ENCODE measurements around the gene TESK2.

The TESK2 gene

DNA sequence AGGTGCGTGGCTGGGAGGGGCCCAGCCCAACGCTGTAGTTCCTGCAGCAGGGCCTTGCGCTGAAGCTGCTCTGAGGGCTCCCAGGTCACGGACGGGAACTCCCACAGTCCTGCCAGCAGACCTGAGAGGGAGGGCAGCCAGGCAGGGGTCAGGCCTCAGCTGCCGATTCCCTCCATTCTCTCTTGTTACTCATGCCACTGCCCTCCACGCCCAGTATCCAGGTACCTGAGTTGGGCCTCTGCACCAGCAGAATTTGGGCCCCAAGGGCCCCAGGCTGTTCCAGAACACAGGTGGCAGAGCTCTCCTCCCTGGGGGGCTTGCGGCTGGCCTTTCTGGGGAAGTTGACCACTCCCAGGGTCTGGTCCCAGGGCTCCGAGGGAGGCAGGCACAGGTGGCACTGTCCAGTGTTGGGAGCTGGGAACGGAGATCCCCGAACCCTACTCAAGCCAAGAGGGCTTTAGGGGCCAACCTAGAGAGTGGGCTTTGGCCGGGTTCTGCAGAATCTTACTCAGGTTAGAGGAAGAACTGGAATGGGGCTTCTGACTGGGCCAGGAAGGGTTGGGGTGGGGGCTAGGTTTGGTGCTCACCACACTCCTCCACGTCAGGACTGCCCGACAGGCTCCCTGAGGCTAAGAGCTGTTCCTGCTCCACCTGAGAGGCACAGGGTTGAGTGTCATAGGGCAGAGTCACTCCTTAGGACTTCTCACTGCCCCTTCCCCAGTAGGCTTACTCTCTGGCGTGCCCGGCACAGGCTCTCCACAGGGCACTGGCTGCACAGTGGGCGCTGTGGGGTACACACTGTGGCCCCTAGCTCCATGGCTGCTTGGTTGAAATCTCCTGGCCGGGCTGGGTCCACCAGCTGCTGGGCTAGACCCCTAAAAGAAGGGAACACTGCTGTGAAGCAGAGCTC is 159.3 kb downstream of the TESK2 start:
- no peak for DNase-seq

DNA sequence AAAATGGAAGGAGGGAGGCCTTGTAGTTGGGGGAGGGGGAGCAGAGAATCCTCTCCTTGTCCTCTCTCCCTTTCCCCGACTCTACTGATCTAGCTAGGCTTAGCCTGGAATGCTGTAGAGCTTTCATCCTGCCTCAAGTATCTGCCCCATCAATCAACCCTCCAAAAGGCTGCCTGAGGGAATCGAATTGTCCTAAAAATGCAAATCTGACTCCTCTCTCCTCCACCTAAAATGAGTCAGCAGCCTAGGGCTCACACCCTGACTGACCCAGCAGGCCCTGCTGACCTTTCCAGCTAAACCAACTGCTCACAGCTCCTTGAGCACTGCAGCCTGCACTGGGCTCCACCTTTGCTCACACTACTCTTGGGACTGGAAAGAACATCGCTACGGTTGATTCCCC is 161.5 kb downstream of the TESK2 start:
- DNase-seq, result no peak

GRCh38 chr1:45328680-45329079 is 162.3 kb downstream of the TESK2 start:
- no peak for DNase-seq

GRCh38 chr1:45327644-45328515 is 163.1 kb downstream of the TESK2 start:
- no peak for DNase-seq

DNA sequence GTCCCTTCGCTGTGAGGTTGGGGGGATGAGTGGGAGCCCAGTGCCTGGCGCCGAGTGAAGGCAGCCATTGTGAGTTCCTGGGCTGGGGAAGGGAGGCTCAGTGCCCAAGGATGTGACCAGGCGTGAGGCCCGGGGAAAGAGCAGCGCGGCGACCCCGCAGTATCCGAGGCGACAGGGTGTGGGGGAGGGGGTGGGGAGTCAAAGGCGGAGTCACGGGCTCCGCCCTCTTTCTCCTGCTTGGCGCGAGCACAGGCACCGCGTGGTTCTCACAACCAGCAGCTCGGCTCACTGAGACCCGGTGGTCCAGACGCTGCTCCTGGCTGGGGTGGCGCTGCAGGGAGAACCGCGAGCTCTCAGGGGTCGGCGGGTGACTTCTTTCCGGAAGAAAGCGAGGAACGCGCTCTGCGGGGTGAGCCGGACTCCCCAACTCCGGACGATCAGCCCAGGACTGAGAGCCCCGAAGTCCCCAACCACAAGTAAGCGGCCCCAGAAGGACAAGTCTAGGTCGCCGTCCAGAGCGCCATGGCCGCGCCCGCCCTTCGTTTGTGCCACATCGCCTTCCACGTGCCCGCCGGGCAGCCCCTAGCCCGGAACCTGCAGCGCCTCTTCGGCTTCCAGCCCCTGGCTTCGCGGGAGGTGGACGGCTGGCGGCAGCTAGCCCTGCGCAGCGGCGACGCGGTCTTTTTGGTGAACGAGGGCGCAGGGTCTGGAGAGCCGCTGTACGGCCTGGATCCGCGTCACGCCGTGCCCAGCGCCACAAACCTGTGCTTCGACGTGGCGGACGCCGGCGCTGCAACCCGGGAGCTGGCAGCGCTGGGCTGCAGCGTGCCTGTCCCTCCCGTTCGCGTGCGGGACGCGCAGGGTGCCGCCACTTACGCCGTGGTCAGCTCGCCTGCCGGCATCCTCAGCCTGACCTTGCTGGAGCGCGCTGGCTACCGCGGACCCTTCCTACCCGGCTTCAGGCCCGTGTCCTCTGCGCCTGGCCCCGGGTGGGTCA is 164.0 kb downstream of the TESK2 start, which contains the start of gene HPDL:
HPDL (plus strand) TSS at position 269 of the 997 bp plus-strand sequence; CDS start at position 523, 254 bp downstream.
- peak; percentile 83 for DNase-seq

GRCh38 chr1:45325851-45326506 is 165.0 kb downstream of the TESK2 start:
- DNase-seq, result no peak

- DNase-seq, result no peak
These were observed 168.4 kb downstream of the TESK2 start for GRCh38 chr1:45322486-45323040.

GRCh38 chr1:45321444-45321843 is 169.5 kb downstream of the TESK2 start:
- DNase-seq, result no peak

- no peak for DNase-seq
These were observed 171.2 kb downstream of the TESK2 start for GRCh38 chr1:45319761-45320160.

- DNase-seq, result no peak
These were observed 173.8 kb downstream of the TESK2 start for GRCh38 chr1:45317166-45317565.

- DNase-seq, result no peak
These were observed 176.7 kb downstream of the TESK2 start for GRCh38 chr1:45314266-45314665.

DNA sequence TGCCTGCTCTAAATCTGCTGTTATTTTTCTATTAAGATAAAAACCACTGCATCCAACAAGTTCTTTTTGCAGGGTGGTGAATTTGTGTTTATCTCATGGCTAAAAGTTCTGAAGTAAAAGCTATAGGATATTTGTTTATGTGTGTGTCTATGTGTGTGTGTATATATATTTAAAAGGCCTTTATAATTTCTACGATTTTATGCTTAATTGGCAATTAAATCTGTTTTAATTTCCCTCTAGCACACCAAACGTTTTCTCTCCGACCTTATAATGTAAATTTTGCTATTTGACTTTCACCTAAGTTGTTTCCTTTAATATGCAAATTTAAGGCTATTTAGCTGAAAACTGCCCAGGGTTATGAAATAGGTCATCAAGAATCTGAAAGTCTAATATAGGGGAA is 184.1 kb downstream of the TESK2 start:
- DNase-seq, result no peak

- no peak for DNase-seq
These were observed 184.6 kb downstream of the TESK2 start for GRCh38 chr1:45306319-45306718.

- DNase-seq, result no peak
These were observed 185.7 kb downstream of the TESK2 start for GRCh38 chr1:45305231-45305630.

- no peak for DNase-seq
These were observed 186.5 kb downstream of the TESK2 start for GRCh38 chr1:45304311-45305081.

DNA sequence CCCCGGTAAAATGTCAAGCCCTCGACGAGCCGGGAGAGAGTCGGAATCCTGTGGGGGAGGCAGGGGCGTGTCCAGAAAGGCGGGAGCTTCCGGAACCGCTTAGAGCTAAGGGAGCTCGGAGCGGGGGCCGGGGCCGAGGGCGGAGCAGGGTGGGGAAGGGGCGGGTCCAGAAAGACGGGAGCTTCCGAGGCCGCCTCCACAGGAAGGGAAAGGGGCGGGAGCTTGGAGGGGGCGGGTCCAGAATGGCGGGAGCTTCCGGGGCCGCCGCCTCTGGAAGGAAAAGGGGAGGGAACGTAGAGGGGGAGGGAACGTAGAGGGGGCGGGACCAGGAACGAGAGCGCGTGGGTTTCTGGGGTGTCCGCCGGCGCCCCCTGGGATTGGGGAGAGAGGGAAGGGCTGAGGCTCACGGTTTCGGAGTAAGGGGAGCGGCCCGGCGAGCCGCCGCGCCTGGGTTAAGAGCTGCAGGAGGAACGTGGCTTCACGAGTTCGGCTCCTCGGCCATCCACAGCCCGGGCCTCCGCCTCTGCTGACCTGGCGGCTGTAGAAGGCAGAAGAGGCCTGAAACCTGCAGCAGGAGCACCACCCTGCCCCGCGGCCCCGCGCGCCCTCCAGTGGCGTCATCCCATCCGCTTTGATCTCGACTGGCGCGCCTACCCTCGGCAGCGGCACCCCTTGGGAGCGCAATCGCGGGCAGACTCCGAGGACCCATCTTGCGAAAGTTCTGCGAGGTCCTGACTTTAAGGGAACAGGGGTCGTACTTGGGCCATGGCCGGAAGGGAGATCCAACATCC is 187.2 kb downstream of the TESK2 start:
- DNase-seq, result peak; percentile 98

GRCh38 chr1:45302505-45303150 is 188.3 kb downstream of the TESK2 start:
- no peak for DNase-seq

- DNase-seq, result no peak
These were observed 190.3 kb downstream of the TESK2 start for GRCh38 chr1:45300669-45300997.

DNA sequence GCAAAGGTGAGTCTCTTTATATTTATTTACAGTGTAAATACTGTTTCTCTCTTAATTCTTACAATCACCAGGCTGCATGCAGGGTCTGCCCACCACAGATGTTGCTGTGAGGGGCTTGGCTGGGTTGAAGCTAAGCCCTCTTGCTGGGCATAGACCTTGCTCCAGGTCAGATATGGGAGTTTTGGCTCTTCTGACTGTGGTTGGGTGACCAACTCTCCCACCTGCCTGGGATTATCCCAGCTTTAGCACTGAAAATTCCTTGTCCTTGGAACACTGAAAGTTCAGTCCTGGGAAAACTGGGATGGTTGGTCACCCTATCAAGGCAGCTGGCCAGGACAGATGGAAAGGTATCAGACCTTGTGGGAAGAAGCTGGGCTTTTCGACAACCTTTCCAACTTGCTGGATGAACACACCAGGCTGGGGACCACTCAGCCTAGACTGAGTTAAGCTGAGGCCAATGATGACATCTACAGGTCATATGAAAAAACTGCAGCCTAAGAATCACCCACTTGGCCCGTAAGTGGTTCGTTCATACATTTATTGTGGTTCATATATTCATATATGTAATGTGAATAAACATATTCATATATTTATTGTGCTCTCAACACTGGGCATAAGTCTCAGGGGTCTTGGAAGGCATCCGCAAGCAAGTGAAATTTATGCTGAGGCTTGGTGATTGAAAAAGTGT is 190.8 kb downstream of the TESK2 start:
- peak; percentile 66 for DNase-seq

Data from activated effector memory CD4-positive, alpha-beta T cell treated with anti-CD3 and anti-CD28 coated beads, Interleukin-2, amount 50 U/mL, for 16 hours (primary cell).